ENCODE results near the gene GTPBP3. TPM values are rescaled to one million over a fixed set of nuclear protein-coding genes. Genes with fewer than 3 reads are reported as not detected.

GTPBP3 gene
- total and polyA plus RNA-seq, 2 of the 13 experiments (the other 11 are each of a cell fraction or from before 2014, with no cell fraction given) = 17.5 to 30.0 TPM

DNA sequence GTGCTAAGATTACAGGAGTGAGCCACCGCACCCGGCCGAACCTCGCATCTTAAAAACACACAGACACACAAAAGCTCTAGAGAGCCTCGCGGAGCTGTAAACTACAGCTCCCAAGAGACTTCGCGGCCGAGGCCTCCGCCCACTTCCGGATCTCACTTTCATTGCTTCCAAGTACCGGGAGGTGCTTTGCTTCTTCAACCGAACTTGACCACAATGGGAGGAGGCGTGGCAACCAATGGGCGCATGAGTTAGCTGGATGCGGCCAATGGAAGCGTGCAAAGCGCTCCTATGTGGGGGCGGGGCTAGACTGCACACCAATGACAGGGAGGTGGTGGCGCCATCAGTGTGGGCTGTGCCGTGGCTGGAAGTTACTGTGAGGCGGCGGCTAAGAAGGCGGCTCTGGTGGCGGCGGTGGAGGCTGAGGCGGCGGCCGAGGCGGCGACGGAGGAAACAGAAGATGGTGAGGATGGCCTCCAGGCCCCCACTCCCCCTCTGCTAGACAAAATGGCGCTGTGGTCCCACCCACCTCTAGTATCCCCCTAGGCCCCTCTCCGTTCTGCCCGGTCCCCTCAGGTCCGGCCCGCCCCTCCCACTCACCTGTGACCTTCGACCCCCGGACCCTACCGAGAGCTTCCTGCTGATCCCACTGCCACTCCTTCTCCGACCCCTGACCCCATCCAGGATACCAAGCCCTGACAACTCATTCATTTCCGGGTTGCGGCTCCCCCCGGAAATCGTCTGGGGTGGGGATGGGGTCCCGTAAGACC lies 28.0 kb upstream of the GTPBP3 start, which contains the start of gene DDA1 (continued):
- TF ChIP-seq, protein P1, sequence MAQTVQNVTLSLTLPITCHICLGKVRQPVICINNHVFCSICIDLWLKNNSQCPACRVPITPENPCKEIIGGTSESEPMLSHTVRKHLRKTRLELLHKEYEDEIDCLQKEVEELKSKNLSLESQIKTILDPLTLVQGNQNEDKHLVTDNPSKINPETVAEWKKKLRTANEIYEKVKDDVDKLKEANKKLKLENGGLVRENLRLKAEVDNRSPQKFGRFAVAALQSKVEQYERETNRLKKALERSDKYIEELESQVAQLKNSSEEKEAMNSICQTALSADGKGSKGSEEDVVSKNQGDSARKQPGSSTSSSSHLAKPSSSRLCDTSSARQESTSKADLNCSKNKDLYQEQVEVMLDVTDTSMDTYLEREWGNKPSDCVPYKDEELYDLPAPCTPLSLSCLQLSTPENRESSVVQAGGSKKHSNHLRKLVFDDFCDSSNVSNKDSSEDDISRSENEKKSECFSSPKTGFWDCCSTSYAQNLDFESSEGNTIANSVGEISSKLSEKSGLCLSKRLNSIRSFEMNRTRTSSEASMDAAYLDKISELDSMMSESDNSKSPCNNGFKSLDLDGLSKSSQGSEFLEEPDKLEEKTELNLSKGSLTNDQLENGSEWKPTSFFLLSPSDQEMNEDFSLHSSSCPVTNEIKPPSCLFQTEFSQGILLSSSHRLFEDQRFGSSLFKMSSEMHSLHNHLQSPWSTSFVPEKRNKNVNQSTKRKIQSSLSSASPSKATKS (CRISPR knock-in tag; IDR thresholded peaks at IDR 0.05) = no peak
- TF ChIP-seq, protein P2, sequence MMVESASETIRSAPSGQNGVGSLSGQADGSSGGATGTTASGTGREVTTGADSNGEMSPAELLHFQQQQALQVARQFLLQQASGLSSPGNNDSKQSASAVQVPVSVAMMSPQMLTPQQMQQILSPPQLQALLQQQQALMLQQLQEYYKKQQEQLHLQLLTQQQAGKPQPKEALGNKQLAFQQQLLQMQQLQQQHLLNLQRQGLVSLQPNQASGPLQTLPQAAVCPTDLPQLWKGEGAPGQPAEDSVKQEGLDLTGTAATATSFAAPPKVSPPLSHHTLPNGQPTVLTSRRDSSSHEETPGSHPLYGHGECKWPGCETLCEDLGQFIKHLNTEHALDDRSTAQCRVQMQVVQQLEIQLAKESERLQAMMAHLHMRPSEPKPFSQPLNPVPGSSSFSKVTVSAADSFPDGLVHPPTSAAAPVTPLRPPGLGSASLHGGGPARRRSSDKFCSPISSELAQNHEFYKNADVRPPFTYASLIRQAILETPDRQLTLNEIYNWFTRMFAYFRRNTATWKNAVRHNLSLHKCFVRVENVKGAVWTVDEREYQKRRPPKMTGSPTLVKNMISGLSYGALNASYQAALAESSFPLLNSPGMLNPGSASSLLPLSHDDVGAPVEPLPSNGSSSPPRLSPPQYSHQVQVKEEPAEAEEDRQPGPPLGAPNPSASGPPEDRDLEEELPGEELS (CRISPR knock-in tag; IDR thresholded peaks at IDR 0.05) = 0 out of 2 replicates have a peak, but pooled peaks have one; percentile 10
- TF ChIP-seq, protein P3, sequence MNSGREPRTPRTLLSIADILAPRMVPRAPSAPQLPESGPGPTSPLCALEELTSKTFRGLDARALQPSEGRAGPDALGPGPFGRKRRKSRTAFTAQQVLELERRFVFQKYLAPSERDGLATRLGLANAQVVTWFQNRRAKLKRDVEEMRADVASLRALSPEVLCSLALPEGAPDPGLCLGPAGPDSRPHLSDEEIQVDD (CRISPR knock-in tag; IDR thresholded peaks at IDR 0.05; ENCODE audit: borderline replicate concordance) = no peak
- TF ChIP-seq KMT2B (CRISPR knock-in tag; IDR thresholded peaks at IDR 0.05) = 0 out of 2 replicates have a peak, but pooled peaks have one; percentile 21
- no peak for TF ChIP-seq ZNF569 (CRISPR knock-in tag; IDR thresholded peaks at IDR 0.05; ENCODE audit: borderline replicate concordance)
- peak; percentile 85 for TF ChIP-seq CREM (IDR thresholded peaks at IDR 0.05)
- TF ChIP-seq CREM (CRISPR knock-in tag; IDR thresholded peaks at IDR 0.05) = no peak
- peak; percentile 85 for TF ChIP-seq YY1 (IDR thresholded peaks at IDR 0.05; ENCODE audit: insufficient read depth, insufficient replicate concordance, low read depth, low read length)
- TF ChIP-seq ZNF776 (CRISPR knock-in tag; IDR thresholded peaks at IDR 0.05) = peak; percentile 13; the same call in 1 of the 2 replicates
- peak; percentile 61 for TF ChIP-seq ZNF350 (CRISPR knock-in tag; IDR thresholded peaks at IDR 0.05; ENCODE audit: borderline replicate concordance, low read depth)
- TF ChIP-seq GATAD1 (CRISPR knock-in tag; IDR thresholded peaks at IDR 0.05) = peak; percentile 88
- peak; percentile 59; the same call in 1 of the 2 replicates for TF ChIP-seq ZNF747 (CRISPR knock-in tag; IDR thresholded peaks at IDR 0.05; ENCODE audit: borderline replicate concordance)
- TF ChIP-seq, protein P4, sequence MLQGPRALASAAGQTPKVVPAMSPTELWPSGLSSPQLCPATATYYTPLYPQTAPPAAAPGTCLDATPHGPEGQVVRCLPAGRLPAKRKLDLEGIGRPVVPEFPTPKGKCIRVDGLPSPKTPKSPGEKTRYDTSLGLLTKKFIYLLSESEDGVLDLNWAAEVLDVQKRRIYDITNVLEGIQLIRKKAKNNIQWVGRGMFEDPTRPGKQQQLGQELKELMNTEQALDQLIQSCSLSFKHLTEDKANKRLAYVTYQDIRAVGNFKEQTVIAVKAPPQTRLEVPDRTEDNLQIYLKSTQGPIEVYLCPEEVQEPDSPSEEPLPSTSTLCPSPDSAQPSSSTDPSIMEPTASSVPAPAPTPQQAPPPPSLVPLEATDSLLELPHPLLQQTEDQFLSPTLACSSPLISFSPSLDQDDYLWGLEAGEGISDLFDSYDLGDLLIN (CRISPR knock-in tag; IDR thresholded peaks at IDR 0.05; ENCODE audit: borderline replicate concordance) = no peak
- no peak for TF ChIP-seq ZNF335 (CRISPR knock-in tag; IDR thresholded peaks at IDR 0.05)
- TF ChIP-seq, protein P5, sequence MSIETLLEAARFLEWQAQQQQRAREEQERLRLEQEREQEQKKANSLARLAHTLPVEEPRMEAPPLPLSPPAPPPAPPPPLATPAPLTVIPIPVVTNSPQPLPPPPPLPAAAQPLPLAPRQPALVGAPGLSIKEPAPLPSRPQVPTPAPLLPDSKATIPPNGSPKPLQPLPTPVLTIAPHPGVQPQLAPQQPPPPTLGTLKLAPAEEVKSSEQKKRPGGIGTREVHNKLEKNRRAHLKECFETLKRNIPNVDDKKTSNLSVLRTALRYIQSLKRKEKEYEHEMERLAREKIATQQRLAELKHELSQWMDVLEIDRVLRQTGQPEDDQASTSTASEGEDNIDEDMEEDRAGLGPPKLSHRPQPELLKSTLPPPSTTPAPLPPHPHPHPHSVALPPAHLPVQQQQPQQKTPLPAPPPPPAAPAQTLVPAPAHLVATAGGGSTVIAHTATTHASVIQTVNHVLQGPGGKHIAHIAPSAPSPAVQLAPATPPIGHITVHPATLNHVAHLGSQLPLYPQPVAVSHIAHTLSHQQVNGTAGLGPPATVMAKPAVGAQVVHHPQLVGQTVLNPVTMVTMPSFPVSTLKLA (IDR thresholded peaks at IDR 0.05) = no peak; the same call in 1 of the 2 replicates
- TF ChIP-seq, protein P6, sequence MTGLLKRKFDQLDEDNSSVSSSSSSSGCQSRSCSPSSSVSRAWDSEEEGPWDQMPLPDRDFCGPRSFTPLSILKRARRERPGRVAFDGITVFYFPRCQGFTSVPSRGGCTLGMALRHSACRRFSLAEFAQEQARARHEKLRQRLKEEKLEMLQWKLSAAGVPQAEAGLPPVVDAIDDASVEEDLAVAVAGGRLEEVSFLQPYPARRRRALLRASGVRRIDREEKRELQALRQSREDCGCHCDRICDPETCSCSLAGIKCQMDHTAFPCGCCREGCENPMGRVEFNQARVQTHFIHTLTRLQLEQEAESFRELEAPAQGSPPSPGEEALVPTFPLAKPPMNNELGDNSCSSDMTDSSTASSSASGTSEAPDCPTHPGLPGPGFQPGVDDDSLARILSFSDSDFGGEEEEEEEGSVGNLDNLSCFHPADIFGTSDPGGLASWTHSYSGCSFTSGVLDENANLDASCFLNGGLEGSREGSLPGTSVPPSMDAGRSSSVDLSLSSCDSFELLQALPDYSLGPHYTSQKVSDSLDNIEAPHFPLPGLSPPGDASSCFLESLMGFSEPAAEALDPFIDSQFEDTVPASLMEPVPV (CRISPR knock-in tag; IDR thresholded peaks at IDR 0.05) = 0 out of 2 replicates have a peak, but pooled peaks have one; percentile 33
- TF ChIP-seq SIX1 (CRISPR knock-in tag; IDR thresholded peaks at IDR 0.05; ENCODE audit: borderline replicate concordance) = no peak
- TF ChIP-seq, protein P7, sequence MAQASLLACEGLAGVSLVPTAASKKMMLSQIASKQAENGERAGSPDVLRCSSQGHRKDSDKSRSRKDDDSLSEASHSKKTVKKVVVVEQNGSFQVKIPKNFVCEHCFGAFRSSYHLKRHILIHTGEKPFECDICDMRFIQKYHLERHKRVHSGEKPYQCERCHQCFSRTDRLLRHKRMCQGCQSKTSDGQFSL (CRISPR knock-in tag; IDR thresholded peaks at IDR 0.05) = no peak
- TF ChIP-seq TBX2 (CRISPR knock-in tag; IDR thresholded peaks at IDR 0.05; ENCODE audit: borderline replicate concordance) = peak; percentile 32; the same call in 1 of the 2 replicates
